Mesenchymal stem cell (in vitro differentiated cells and primary cell): Measurements from ENCODE around the gene LAGE3.

ENCODE experiments used
- DNase-seq: peaks from one replicate; pipeline ENCODE4 v3.0.0-alpha.2; 2013
- H2AFZ ChIP-seq: one replicate; pipeline ENCODE4 v1.6.1; 2013; ENCODE audit warnings: low read depth, mild to moderate bottlenecking, control low read depth, inconsistent platforms, low read length, moderate library complexity
- H2AK5ac ChIP-seq: 2 replicates; pipeline ENCODE4 v1.6.1; 2013; ENCODE audit warnings: low read length, moderate library complexity, mild to moderate bottlenecking, inconsistent platforms; ENCODE audit not compliant: severe bottlenecking
- H2BK120ac ChIP-seq: one replicate; pipeline ENCODE4 v1.6.1; 2013; ENCODE audit warnings: low read depth, mild to moderate bottlenecking, inconsistent platforms, low read length, moderate library complexity
- H2BK12ac ChIP-seq, 2 experiments: one replicate each; pipeline ENCODE4 v1.6.1; 2013; ENCODE audit warnings: inconsistent platforms in 2 of 2, low read length in 2 of 2, mild to moderate bottlenecking in 2 of 2, moderate library complexity in 2 of 2, control low read depth in 1 of 2
- H2BK15ac ChIP-seq: one replicate; pipeline ENCODE4 v1.6.1; 2013; ENCODE audit warnings: mild to moderate bottlenecking, low read depth, inconsistent platforms; ENCODE audit not compliant: poor library complexity, severe bottlenecking
- H2BK5ac ChIP-seq: 2 replicates; pipeline ENCODE4 v1.6.1; 2013; ENCODE audit warnings: low read depth, mild to moderate bottlenecking, low read length, control low read depth, inconsistent platforms; ENCODE audit not compliant: poor library complexity, severe bottlenecking
- H3K14ac ChIP-seq, 2 experiments: one replicate each; pipeline ENCODE4 v1.6.1; 2013; ENCODE audit warnings: inconsistent platforms in 2 of 2, low read length in 2 of 2, control low read depth in 1 of 2, mild to moderate bottlenecking in 1 of 2, moderate library complexity in 1 of 2
- H3K18ac ChIP-seq, 2 experiments: one replicate each; pipeline ENCODE4 v1.6.1; 2013; ENCODE audit warnings: inconsistent platforms in 2 of 2, low read length in 2 of 2, control low read depth in 1 of 2, low read depth in 1 of 2, mild to moderate bottlenecking in 1 of 2
- H3K23ac ChIP-seq, 2 experiments: one replicate each; pipeline ENCODE4 v1.6.1; 2013; ENCODE audit warnings: inconsistent platforms in 2 of 2, low read length in 2 of 2, mild to moderate bottlenecking in 2 of 2, moderate library complexity in 2 of 2, control low read depth in 1 of 2
- H3K27ac ChIP-seq: 2 replicates; pipeline ENCODE4 v1.5.1; 2013; ENCODE audit warnings: mild to moderate bottlenecking, moderate library complexity, low read length, control low read depth, inconsistent platforms; ENCODE audit not compliant: poor library complexity, severe bottlenecking
- H3K27me3 ChIP-seq, 2 experiments: 2 replicates each; pipeline versions ENCODE4 v1.6.1 to v1.7.0; 2013; ENCODE audit warnings: low read length in 2 of 2, mild to moderate bottlenecking in 2 of 2, moderate library complexity in 2 of 2, control low read depth in 1 of 2, inconsistent platforms in 1 of 2; ENCODE audit not compliant: control insufficient read depth in 1 of 2, insufficient read depth in 1 of 2
- H3K36me3 ChIP-seq, 2 experiments: 2 replicates each; pipeline versions ENCODE4 v1.6.1 to v1.7.0; 2013; ENCODE audit warnings: low read length in 2 of 2, control low read depth in 1 of 2, inconsistent platforms in 1 of 2, low read depth in 1 of 2, mild to moderate bottlenecking in 1 of 2; ENCODE audit not compliant: insufficient read depth in 2 of 2, control insufficient read depth in 1 of 2
- H3K4ac ChIP-seq, 2 experiments: one replicate each; pipeline ENCODE4 v1.6.1; 2013; ENCODE audit warnings: inconsistent platforms in 2 of 2, low read length in 2 of 2, mild to moderate bottlenecking in 2 of 2, moderate library complexity in 2 of 2, control low read depth in 1 of 2, low read depth in 1 of 2
- H3K4me1 ChIP-seq: 2 replicates; pipeline ENCODE4 v1.6.1; 2013; ENCODE audit warnings: low read depth, low read length, control low read depth; ENCODE audit not compliant: control insufficient read depth, insufficient read depth
- H3K4me2 ChIP-seq: 2 replicates; pipeline ENCODE4 v1.6.1; 2013; ENCODE audit warnings: low read length, mild to moderate bottlenecking, inconsistent platforms; ENCODE audit not compliant: poor library complexity, severe bottlenecking
- H3K4me3 ChIP-seq, 2 experiments: 2 replicates each; pipeline versions ENCODE4 v1.5.1 to v1.7.0; 2013; ENCODE audit warnings: low read length in 2 of 2, mild to moderate bottlenecking in 2 of 2, control low read depth in 1 of 2, low read depth in 1 of 2; ENCODE audit not compliant: insufficient read depth in 1 of 2
- H3K79me1 ChIP-seq: replicated peaks from 2 replicates; pipeline ENCODE4 v1.6.1; 2013; ENCODE audit warnings: mild to moderate bottlenecking, control low read depth, low read length, inconsistent platforms; ENCODE audit not compliant: poor library complexity, severe bottlenecking
- H3K9ac ChIP-seq: 2 replicates; pipeline ENCODE4 v1.7.0; 2013; ENCODE audit warnings: mild to moderate bottlenecking, low read length, moderate library complexity
- H3K9me3 ChIP-seq: 2 replicates; pipeline ENCODE4 v1.7.0; 2013; ENCODE audit warnings: mild to moderate bottlenecking, low read length; ENCODE audit not compliant: control insufficient read depth
- H4K8ac ChIP-seq: one replicate; pipeline ENCODE4 v1.6.1; 2013; ENCODE audit warnings: inconsistent platforms, mild to moderate bottlenecking, low read length, moderate library complexity
- H4K91ac ChIP-seq: one replicate; pipeline ENCODE4 v1.6.1; 2013; ENCODE audit warnings: mild to moderate bottlenecking, low read length, inconsistent platforms
- WGBS: methylation state at CpG from one replicate; pipeline ENCODE4 v1.1.7; 2013; ENCODE audit warnings: mixed read lengths; 5-methylcytosine and 5-hydroxymethylcytosine counted together

The LAGE3 gene

GRCh38 chrX:154470434-154470833 is 8.6 kb downstream of the LAGE3 start:
- no peak overlapping the region for H4K8ac ChIP-seq
- no peak overlapping the region for H2BK5ac ChIP-seq
- no peak overlapping the region for H2BK12ac ChIP-seq
- DNase-seq, result no peak
- no peak overlapping the region for H3K9ac ChIP-seq
- no peak overlapping the region for H3K4me2 ChIP-seq
- H3K4me3 ChIP-seq, result no peak overlapping the region
- H3K36me3 ChIP-seq, result peaks cover 53 to 87% of the 10 kb centered on the region in 2 experiments
- no peak overlapping the region for H3K23ac ChIP-seq
- H2BK120ac ChIP-seq, result no peak overlapping the region
- H2AK5ac ChIP-seq, result no peak overlapping the region
- no peak overlapping the region for H2BK15ac ChIP-seq
- H3K9me3 ChIP-seq, result no peaks in the 10 kb centered on the region
- no peak overlapping the region for H3K27ac ChIP-seq
- H3K18ac ChIP-seq, result no peak overlapping the region
- H3K4ac ChIP-seq, result no peak overlapping the region
- no peaks in the 10 kb centered on the region for H3K4me1 ChIP-seq
- H4K91ac ChIP-seq, result no peak overlapping the region
- H3K14ac ChIP-seq, result no peak overlapping the region
- WGBS, result 97% methylated on average over 12 of the region's 14 CpGs
- H2AFZ ChIP-seq, result no peak overlapping the region
- H3K79me1 ChIP-seq, result peaks cover 12% of the 10 kb centered on the region
- H3K27me3 ChIP-seq, result no peaks in the 10 kb centered on the region

- H3K4me3 ChIP-seq, result no peak overlapping the region
- no peaks in the 10 kb centered on the region for H3K9me3 ChIP-seq
- no peak overlapping the region for H4K8ac ChIP-seq
- H3K4me1 ChIP-seq, result no peaks in the 10 kb centered on the region
- no peaks in the 10 kb centered on the region for H3K27me3 ChIP-seq
- no peak overlapping the region for H3K18ac ChIP-seq
- 97% methylated on average over 18 of the region's 18 CpGs for WGBS
- no peak overlapping the region for H3K9ac ChIP-seq
- peaks cover 12% of the 10 kb centered on the region for H3K79me1 ChIP-seq
- no peak for DNase-seq
- H2AFZ ChIP-seq, result no peak overlapping the region
- no peak overlapping the region for H2AK5ac ChIP-seq
- no peak overlapping the region for H3K4me2 ChIP-seq
- no peak overlapping the region for H3K4ac ChIP-seq
- H4K91ac ChIP-seq, result no peak overlapping the region
- no peak overlapping the region for H3K14ac ChIP-seq
- no peak overlapping the region for H2BK5ac ChIP-seq
- H3K23ac ChIP-seq, result no peak overlapping the region
- no peak overlapping the region for H2BK120ac ChIP-seq
- no peak overlapping the region for H3K27ac ChIP-seq
- peaks cover 59 to 93% of the 10 kb centered on the region in 2 experiments for H3K36me3 ChIP-seq
- no peak overlapping the region for H2BK15ac ChIP-seq
- no peak overlapping the region for H2BK12ac ChIP-seq
Observed at GRCh38 chrX:154469880-154470279, 9.2 kb downstream of the LAGE3 start.

GRCh38 chrX:154469114-154469513 is 10.0 kb downstream of the LAGE3 start:
- Histone ChIP-seq H3K18ac (no peak overlapping the region), H2BK5ac (no peak overlapping the region), H2AFZ (no peak overlapping the region), H4K8ac (no peak overlapping the region), H2BK120ac (no peak overlapping the region), H3K9me3 (no peaks in the 10 kb centered on the region), H3K4ac (no peak overlapping the region), H3K27me3 (no peaks in the 10 kb centered on the region), H2BK12ac (no peak overlapping the region), H3K4me2 (no peak overlapping the region), H3K23ac (no peak overlapping the region), H3K27ac (no peak overlapping the region), H4K91ac (no peak overlapping the region), H3K4me3 (no peak overlapping the region), H2AK5ac (no peak overlapping the region), H3K36me3 (peaks cover 65 to 100% of the 10 kb centered on the region in 2 experiments), H3K79me1 (peaks cover 14% of the 10 kb centered on the region), H3K14ac (no peak overlapping the region), H2BK15ac (no peak overlapping the region), H3K4me1 (no peaks in the 10 kb centered on the region), H3K9ac (no peak overlapping the region)
- 97% methylated on average over 7 of the region's 9 CpGs for WGBS
- DNase-seq, result no peak

GRCh38 chrX:154468217-154468616 is 10.9 kb downstream of the LAGE3 start:
- Histone ChIP-seq H3K79me1 (peaks cover 16% of the 10 kb centered on the region), H3K4me1 (no peaks in the 10 kb centered on the region), H3K14ac (no peak overlapping the region), H4K8ac (no peak overlapping the region), H2BK15ac (no peak overlapping the region), H3K27me3 (no peaks in the 10 kb centered on the region), H3K9me3 (no peaks in the 10 kb centered on the region), H3K23ac (no peak overlapping the region), H3K4ac (no peak overlapping the region), H3K4me3 (no peak overlapping the region), H3K18ac (no peak overlapping the region), H3K36me3 (peaks cover 65 to 100% of the 10 kb centered on the region in 2 experiments), H2AK5ac (no peak overlapping the region), H2BK12ac (no peak overlapping the region), H2AFZ (no peak overlapping the region), H2BK120ac (no peak overlapping the region), H3K4me2 (no peak overlapping the region), H3K9ac (no peak overlapping the region), H4K91ac (no peak overlapping the region), H2BK5ac (no peak overlapping the region), H3K27ac (no peak overlapping the region)
- DNase-seq, result no peak
- WGBS, result 97% methylated on average over 22 of the region's 23 CpGs
